ENCODE data around the gene TRH.
"Not testable (repeated sequence)": the region's sequence is repeated elsewhere in the genome, so short reads cannot be mapped to it uniquely, and the experiment has no call there.

The TRH gene

DNA sequence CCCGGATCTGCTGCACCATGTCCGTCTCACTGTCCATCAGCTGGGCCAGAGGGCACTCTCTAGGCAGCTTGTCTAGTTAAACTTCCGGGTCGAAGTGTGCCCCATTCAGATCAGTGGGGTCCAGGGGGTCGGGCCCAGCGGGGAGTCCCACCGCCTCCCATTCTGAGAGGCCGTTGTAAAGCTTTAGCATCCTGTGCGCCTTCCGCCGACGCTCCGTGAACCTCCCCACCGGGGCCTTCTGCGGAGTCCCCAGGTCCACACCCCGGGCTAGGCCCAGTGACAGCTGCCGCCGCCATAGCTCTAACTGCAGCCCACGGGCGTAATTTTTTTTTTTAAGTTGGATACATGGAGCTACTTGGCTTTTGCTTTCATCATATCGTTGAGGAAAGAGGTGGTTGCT, 38.7 kb downstream of the TRH start:
- DNase-seq, result not testable (repeated sequence)

DNA sequence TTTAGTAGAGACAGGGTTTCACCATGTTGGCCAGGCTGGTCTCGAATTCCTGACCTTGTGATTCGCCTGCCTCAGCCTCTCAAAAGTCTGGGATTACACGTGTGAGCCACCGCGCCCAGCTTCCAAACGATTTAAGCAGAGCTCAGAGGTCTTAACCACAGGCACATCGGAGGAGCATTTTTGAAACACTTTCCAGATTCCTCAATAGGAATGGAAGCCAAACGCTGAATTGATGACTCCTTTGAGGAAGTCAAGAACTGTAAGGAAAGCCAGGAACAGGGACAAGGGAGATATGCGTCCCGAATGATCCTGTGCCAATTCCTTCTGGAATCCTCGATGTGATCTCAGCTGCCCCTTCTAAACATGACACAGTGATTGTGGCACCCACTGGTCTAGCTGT, 40.0 kb downstream of the TRH start:
- DNase-seq, result no peak

DNA sequence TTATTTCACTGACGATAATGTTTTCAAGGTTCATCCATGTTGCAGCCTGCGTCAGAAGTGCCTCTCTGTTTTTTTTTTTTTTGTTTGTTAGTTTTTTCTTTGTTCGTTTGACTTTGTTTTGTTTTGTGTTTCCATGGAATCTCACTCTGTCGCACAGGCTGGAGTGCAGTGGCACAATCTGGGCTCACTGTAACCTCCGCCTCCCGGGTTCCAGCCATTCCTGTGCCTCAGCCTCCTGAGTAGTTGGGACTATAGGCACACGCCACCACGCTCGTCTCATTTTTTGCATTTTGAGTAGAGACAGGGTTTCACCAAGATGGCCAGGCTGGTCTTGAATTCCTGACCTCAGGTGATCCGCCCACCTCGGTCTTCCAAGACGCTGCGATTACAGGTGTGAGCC, 43.1 kb downstream of the TRH start:
- not testable (repeated sequence) for DNase-seq

DNA sequence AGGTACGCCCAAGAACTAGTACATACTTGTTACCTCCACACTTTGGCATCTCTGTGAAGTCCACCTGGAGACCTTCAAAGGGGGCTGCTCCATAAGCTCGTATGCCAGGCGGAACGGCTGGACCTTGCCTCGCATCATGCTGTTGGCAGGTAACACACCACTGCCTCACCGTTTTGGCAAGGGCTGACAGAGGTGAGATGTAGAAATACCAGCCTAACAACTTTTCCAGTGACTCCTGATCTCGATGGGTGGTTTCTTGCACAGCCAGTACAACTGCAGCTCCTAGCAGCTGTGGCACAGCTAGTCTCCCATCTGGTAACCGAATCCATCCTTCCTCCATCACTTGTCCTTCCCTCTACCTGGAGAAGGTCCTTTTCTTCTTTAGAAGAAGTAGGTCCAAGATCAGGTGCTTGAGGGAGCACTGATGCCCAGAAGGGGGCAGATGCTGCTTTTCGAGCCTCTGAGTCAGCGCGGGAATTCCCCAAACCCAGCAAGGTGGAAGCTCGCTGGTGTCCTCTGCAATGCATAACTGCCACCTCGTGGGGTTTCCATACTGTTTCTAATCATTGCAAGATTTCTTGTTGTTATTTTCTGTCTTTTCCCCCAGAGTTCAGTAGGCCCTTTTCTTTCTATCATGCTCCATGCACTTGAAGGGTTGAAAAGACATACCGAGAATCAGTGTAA, 51.8 kb downstream of the TRH start:
- DNase-seq, result peak; percentile 41

DNA sequence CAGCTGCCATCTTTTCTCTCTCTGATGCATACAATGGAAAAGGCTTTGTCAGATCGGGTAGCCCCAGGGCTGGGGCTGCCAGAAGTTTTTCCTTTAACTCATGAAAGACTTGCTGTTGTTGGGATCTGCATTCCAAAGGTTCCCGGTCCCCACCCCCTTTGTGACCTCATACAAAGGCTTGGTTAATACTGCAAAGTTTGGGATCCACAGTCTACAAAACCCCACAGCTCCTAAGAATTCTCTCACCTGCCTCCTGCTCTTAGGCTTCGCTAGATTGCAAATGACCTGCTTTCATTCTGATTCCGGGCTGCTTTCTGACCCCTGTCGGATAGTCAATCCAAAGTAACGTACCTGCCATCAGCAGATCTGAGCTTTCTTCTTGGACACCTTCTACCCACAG, 52.9 kb downstream of the TRH start:
- DNase-seq, result not testable (repeated sequence)

Data from stimulated activated CD4-positive, alpha-beta T cell treated with anti-CD3 and anti-CD28 coated beads, Interleukin-15, amount 100 ng/mL, for 24 hours (primary cell).